GM19328 (cell line): ENCODE results near the gene WDR43.

Experiments
- ATAC-seq: cut with Tn5 transposase; IDR thresholded peaks from one replicate; pipeline ENCODE4 v1.9.1; 2021; ENCODE audit warnings: mild to moderate bottlenecking, moderate library complexity; ENCODE audit not compliant: unreplicated experiment

Gene WDR43

GRCh38 chr2:28991021-28991420, 96.6 kb downstream of the WDR43 start:
- ATAC-seq = no peak

- ATAC-seq = no peak
Measured at GRCh38 chr2:28991460-28991859, 97.0 kb downstream of the WDR43 start.

GRCh38 chr2:28993206-28993960, 98.9 kb downstream of the WDR43 start:
- no peak for ATAC-seq

GRCh38 chr2:28994074-28994473, 99.6 kb downstream of the WDR43 start:
- ATAC-seq = no peak

- no peak for ATAC-seq
Measured at GRCh38 chr2:28994679-28995078, 100.2 kb downstream of the WDR43 start.

GRCh38 chr2:28995765-28996750, 101.6 kb downstream of the WDR43 start:
- no peak for ATAC-seq

- ATAC-seq = no peak
Measured at GRCh38 chr2:28997237-28997846, 102.9 kb downstream of the WDR43 start.
